22Rv1 (cell line): Measurements from ENCODE around the gene PARD6G.

Source experiments
- ZFX ChIP-seq: fragments of 450-650 bp; IDR thresholded peaks from 2 replicates; pipeline ENCODE4 v1.6.1; 2017; ENCODE audit warnings: antibody characterized with exemption, borderline replicate concordance
- TF ChIP-seq, protein P1 (sequence below): fragments of 450-650 bp; IDR thresholded peaks from 2 replicates; pipeline ENCODE4 v1.5.1; 2017; ENCODE audit warnings: mild to moderate bottlenecking

DNA sequence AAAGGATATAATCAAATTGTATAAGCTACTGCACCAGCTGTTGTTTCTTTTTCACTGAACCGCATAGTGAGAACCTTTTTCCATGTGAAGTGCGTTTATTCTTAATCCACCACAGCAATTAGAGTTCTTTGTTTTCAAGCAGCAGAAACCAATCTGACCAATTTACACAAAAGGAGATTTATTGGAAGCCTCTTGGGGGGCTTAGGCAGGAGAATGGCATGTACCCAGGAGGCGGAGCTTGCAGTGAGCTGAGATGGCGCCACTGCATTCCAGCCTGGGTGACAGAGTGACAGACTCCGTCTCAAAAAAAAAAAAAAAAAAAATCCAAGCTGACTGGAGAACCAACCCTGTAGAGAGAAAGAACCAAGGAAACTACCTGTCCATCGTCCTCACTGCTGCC lies 128.2 kb downstream of the PARD6G start:
- TF ChIP-seq, protein P1, sequence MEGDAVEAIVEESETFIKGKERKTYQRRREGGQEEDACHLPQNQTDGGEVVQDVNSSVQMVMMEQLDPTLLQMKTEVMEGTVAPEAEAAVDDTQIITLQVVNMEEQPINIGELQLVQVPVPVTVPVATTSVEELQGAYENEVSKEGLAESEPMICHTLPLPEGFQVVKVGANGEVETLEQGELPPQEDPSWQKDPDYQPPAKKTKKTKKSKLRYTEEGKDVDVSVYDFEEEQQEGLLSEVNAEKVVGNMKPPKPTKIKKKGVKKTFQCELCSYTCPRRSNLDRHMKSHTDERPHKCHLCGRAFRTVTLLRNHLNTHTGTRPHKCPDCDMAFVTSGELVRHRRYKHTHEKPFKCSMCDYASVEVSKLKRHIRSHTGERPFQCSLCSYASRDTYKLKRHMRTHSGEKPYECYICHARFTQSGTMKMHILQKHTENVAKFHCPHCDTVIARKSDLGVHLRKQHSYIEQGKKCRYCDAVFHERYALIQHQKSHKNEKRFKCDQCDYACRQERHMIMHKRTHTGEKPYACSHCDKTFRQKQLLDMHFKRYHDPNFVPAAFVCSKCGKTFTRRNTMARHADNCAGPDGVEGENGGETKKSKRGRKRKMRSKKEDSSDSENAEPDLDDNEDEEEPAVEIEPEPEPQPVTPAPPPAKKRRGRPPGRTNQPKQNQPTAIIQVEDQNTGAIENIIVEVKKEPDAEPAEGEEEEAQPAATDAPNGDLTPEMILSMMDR: no peak
- no peak for TF ChIP-seq ZFX
